ENCODE data around the gene PRKCZ. TPM values are rescaled to one million over a fixed set of nuclear protein-coding genes. Genes with fewer than 3 reads are reported as not detected.
"Not testable (repeated sequence)": the region's sequence is repeated elsewhere in the genome, so short reads cannot be mapped to it uniquely, and the experiment has no call there.

PRKCZ gene
- total RNA-seq, 2 donors from 2014 or later = 9.6 to 10.9 TPM

DNA sequence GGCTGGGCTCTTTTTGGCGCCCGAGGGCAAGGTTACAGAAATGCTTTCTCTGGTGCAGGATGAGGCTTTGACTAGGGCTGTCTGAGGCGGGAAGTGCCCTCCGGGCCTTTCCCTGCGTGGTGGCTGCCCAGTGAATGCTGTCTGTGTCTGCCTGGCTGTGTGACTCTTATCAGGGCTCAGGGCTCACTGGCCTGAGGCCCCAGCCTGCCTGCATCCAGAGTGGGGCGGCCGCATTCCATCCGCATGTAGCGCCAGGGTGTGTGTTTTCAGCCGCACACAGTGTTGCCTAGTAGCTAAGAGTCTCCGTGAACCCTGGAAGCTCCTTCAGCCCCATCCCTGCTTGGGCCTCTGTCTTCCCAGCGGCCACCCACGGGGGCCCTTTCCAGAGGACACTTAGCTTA is 85.2 kb downstream of the PRKCZ start:
- ATAC-seq (no peak), DNase-seq (peak; percentile 24 to 47 (median 42))
- intact Hi-C loops (cut with DNase I) = no loop called here
- WGBS, 2 donors = 58 to 79% methylated on average over 9 to 13 of the region's 13 CpGs
- TF ChIP-seq POLR2A (IDR thresholded peaks at IDR 0.05) = no peak
- TF ChIP-seq CTCF (IDR thresholded peaks at IDR 0.05) = no peak
- Histone ChIP-seq H3K4me1 (peaks cover 11% of the 10 kb centered on the region), H3K36me3 (replicated peaks in 1 of 2; ENCODE audit: insufficient read depth in 1 of 2, low read depth in 2 of 2) (no peaks in the 10 kb centered on the region), H3K27ac (peak overlapping the region in 2 of 4 donors; percentile 9 to 37), H3K4me3 (no peak overlapping the region), H3K9me3 (no peaks in the 10 kb centered on the region), H3K27me3 (no peaks in the 10 kb centered on the region)

DNA sequence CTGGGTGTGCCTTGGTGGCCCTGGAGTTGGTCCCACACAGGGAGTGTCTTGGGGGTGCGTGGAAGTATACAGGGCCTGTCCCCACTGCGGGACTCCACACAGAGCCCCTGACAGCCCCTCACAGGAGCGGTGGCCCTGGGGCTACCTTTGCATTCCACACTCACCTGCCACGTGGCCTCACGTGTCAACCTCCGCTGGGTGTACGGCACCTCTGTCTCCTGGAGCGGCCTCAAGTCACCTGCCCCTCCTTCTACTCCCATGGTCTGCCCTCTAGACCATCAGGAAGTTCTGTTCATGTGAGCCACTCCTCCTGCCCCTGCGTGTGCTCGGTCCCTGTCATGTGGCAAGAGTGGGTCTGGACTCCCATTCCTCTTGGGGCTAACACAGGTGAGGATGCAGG is 85.7 kb downstream of the PRKCZ start:
- Histone ChIP-seq H3K27me3 (no peaks in the 10 kb centered on the region), H3K4me1 (peaks cover 11% of the 10 kb centered on the region), H3K36me3 (replicated peaks in 1 of 2; ENCODE audit: insufficient read depth in 1 of 2, low read depth in 2 of 2) (no peaks in the 10 kb centered on the region), H3K27ac (peak overlapping the region in 1 of 4 donors; percentile 9), H3K9me3 (no peaks in the 10 kb centered on the region), H3K4me3 (no peak overlapping the region)
- DNase-seq = no peak
- TF ChIP-seq CTCF (IDR thresholded peaks at IDR 0.05) (no peak), POLR2A (IDR thresholded peaks at IDR 0.05) (no peak)
- intact Hi-C loops (cut with DNase I) = no loop called here
- ATAC-seq = no peak
- 94 to 95% methylated on average over 7 to 10 of the region's 10 CpGs for WGBS, 2 donors

DNA sequence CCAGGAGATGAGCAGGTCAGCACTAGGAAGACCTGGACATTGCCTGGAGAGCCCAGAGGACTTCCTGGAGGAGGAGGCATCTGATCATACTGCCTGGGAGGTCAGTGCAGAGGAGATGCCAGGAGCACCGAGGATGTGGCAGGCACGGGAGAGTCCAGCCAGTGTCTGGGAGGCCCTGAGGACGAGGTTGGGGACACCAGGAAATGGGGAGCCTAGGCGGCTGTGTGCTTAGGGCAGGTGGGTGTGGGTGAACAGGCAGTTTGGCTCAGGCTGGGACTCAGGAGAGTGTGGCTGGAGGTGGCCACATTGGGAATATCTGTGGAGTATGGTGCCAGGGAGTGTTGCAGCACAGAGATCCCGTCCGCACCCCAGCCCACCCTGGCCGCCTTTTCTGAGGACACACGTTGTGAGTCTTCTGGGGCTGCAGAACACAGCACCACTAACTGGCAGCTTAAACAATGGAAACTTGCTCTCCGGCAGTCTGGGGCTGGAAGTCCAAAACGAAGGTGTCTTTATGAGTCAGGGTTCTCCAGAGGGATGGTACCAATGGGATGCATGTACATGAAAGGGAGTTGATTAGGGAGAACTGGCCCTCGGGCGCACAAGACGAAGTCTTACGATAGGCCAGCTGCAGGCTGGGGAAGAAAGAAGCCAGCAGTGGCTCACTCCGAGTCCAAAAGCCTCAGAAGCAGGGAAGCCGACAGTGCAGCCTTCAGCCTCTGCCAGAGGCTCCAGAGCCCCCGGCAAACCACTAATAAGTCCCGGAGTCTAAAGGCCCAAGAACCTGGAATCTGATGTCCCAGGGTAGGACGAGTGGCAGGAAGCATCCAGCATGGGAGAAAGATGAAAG is 86.4 kb downstream of the PRKCZ start:
- no peak for DNase-seq
- Histone ChIP-seq H3K4me1 (peaks cover 11% of the 10 kb centered on the region), H3K27me3 (no peaks in the 10 kb centered on the region), H3K4me3 (no peak overlapping the region), H3K27ac (no peak overlapping the region), H3K36me3 (replicated peaks in 1 of 2; ENCODE audit: insufficient read depth in 1 of 2, low read depth in 2 of 2) (no peaks in the 10 kb centered on the region), H3K9me3 (no peaks in the 10 kb centered on the region)
- no peak for ATAC-seq
- 87 to 91% methylated on average over 19 of the region's 19 CpGs for WGBS, 2 donors
- no peak for TF ChIP-seq POLR2A (IDR thresholded peaks at IDR 0.05)
- TF ChIP-seq CTCF (IDR thresholded peaks at IDR 0.05) = no peak
- intact Hi-C loops (cut with DNase I) = no loop called here

GRCh38 chr1:2137257-2138121 is 87.3 kb downstream of the PRKCZ start:
- H3K27me3 ChIP-seq = no peaks in the 10 kb centered on the region
- H3K36me3 ChIP-seq (replicated peaks in 1 of 2; ENCODE audit: insufficient read depth in 1 of 2, low read depth in 2 of 2) = no peaks in the 10 kb centered on the region
- H3K4me1 ChIP-seq = peaks cover 6% of the 10 kb centered on the region
- H3K4me3 ChIP-seq = no peak overlapping the region
- H3K27ac ChIP-seq = no peak overlapping the region
- no peak for ATAC-seq
- DNase-seq = no peak
- no peaks in the 10 kb centered on the region for H3K9me3 ChIP-seq
- 86% methylated on average over 25 to 28 of the region's 29 CpGs for WGBS, 2 donors
- intact Hi-C loops (cut with DNase I) = no loop called here
- TF ChIP-seq POLR2A (IDR thresholded peaks at IDR 0.05) (no peak), CTCF (IDR thresholded peaks at IDR 0.05) (no peak)

DNA sequence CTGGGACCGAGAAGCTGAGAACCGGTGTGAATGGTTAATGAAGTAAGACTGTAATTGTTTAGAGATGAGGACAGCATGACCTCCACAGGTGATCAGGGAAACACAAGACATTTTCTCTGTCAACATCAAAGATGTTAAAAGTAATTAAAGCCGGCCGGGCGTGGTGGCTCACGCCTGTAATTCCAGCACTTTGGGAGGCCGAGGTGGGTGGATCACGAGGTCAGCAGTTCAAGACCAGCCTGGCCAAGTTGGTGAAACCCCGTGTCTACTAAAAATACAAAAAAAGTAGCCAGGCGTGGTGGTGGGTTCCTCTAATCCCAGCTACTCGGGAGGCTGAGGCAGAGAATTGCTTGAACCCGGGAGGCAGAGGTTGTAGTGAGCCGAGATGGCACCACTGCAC is 88.9 kb downstream of the PRKCZ start:
- H3K27me3 ChIP-seq; H3K27ac ChIP-seq; intact Hi-C loops (cut with DNase I); H3K4me1 ChIP-seq; H3K36me3 ChIP-seq (replicated peaks in 1 of 2; ENCODE audit: insufficient read depth in 1 of 2, low read depth in 2 of 2); DNase-seq; ATAC-seq; H3K9me3 ChIP-seq; H3K4me3 ChIP-seq: not testable (repeated sequence)
- WGBS, 2 donors = 85 to 88% methylated on average over 13 of the region's 13 CpGs
